GM21447 (cell line): ENCODE data around the gene SPECC1.
"Not testable (repeated sequence)": the region's sequence is repeated elsewhere in the genome, so short reads cannot be mapped to it uniquely, and the experiment has no call there.

ENCODE experiments used
- ATAC-seq: cut with Tn5 transposase; IDR thresholded peaks from one replicate; pipeline ENCODE4 v1.9.1; 2021; ENCODE audit not compliant: unreplicated experiment

Gene SPECC1

GRCh38 chr17:20010936-20011335 lies 1.8 kb downstream of the SPECC1 start:
- no peak for ATAC-seq

GRCh38 chr17:20012017-20012536 lies 2.9 kb downstream of the SPECC1 start:
- ATAC-seq: no peak

GRCh38 chr17:20016475-20016992 lies 7.4 kb downstream of the SPECC1 start:
- not testable (repeated sequence) for ATAC-seq

GRCh38 chr17:20022701-20023100 lies 13.5 kb downstream of the SPECC1 start:
- ATAC-seq: no peak

- no peak for ATAC-seq
Measured at GRCh38 chr17:20026960-20027359, 17.8 kb downstream of the SPECC1 start.

GRCh38 chr17:20028443-20028842 lies 19.3 kb downstream of the SPECC1 start:
- no peak for ATAC-seq

GRCh38 chr17:20032636-20033035 lies 23.5 kb downstream of the SPECC1 start:
- no peak for ATAC-seq

- ATAC-seq: no peak
Measured at GRCh38 chr17:20033415-20033814, 24.3 kb downstream of the SPECC1 start.

- no peak for ATAC-seq
Measured at GRCh38 chr17:20035501-20035900, 26.3 kb downstream of the SPECC1 start.

GRCh38 chr17:20037286-20037685 lies 28.1 kb downstream of the SPECC1 start:
- ATAC-seq: not testable (repeated sequence)

GRCh38 chr17:20039037-20039436 lies 29.9 kb downstream of the SPECC1 start:
- no peak for ATAC-seq

GRCh38 chr17:20040216-20040615 lies 31.1 kb downstream of the SPECC1 start:
- no peak for ATAC-seq

GRCh38 chr17:20043021-20043420 lies 33.9 kb downstream of the SPECC1 start:
- no peak for ATAC-seq

GRCh38 chr17:20045476-20045875 lies 36.3 kb downstream of the SPECC1 start:
- no peak for ATAC-seq

- no peak for ATAC-seq
Measured at GRCh38 chr17:20046629-20047028, 37.5 kb downstream of the SPECC1 start.

- ATAC-seq: no peak
Measured at GRCh38 chr17:20051624-20052023, 42.5 kb downstream of the SPECC1 start.

- ATAC-seq: no peak
Measured at GRCh38 chr17:20053361-20053964, 44.3 kb downstream of the SPECC1 start.

- no peak for ATAC-seq
Measured at GRCh38 chr17:20059728-20060188, 50.6 kb downstream of the SPECC1 start.

- peak; percentile 68 for ATAC-seq
Measured at GRCh38 chr17:20063665-20064648, 54.8 kb downstream of the SPECC1 start.

- no peak for ATAC-seq
Measured at GRCh38 chr17:20066253-20066652, 57.1 kb downstream of the SPECC1 start.

GRCh38 chr17:20067711-20068110 lies 58.6 kb downstream of the SPECC1 start:
- ATAC-seq: no peak

- no peak for ATAC-seq
Measured at GRCh38 chr17:20068445-20068844, 59.3 kb downstream of the SPECC1 start.
